K562 (cell line): ENCODE data around the gene IGIP. TPM values are rescaled to one million over a fixed set of nuclear protein-coding genes. Genes with fewer than 3 reads are reported as not detected.

Experiments
- ATAC-seq: fragments of 200-7000 bp; cut with Tn5 transposase; 3 replicates; pipeline ENCODE4 v1.9.1; 2020; ENCODE audit warnings: moderate library complexity
- BruUV-seq: library from RNA; stranded (reverse); fragments of 400-500 nt; replicated peaks from 2 replicates; lab custom pipeline; 2021; lab: Mats Ljungman, UMichigan
- CTCF ChIA-PET: fragments of 300-600 bp; formaldehyde crosslinking; extraction: SDS; loops from one replicate; lab custom pipeline; 2021; ENCODE audit warnings: low intra/inter-chr PET ratio; lab: Yijun Ruan, JAX
- POLR2A ChIA-PET: fragments of 300-600, 350-650 bp; sonication (Branson Sonifier 250); formaldehyde crosslinking; extraction: SDS; loops from one replicate; lab custom pipeline; 2021; ENCODE audit warnings: antibody characterized with exemption, inconsistent platforms; lab: Yijun Ruan, JAX
- DNase-seq, 4 experiments: peaks; one replicate each; pipeline versions ENCODE4 v3.0.0 to v3.0.0-alpha.2; 2011 to 2018; ENCODE audit warnings: low spot score in 3 of 4, mixed read lengths in 3 of 4; ENCODE audit errors: extremely low read depth in 1 of 4
- FAIRE-seq: peaks from 2 replicates; lab custom pipeline; 2011; peaks lifted over from hg19 to GRCh38; lab: Jason Lieb, UNC
- H2AFZ ChIP-seq: 2 replicates; pipeline ENCODE4 v1.6.0; 2011; ENCODE audit warnings: low read depth, low read length, control low read depth, inconsistent platforms
- H3K27ac ChIP-seq: fragments of 200-600 bp; 3 replicates; pipeline ENCODE4 v1.8.0; 2011; ENCODE audit warnings: low read depth, mild to moderate bottlenecking, control low read depth, inconsistent platforms, low read length, moderate library complexity, mixed read lengths; ENCODE audit errors: extremely low read depth
- H3K27me3 ChIP-seq, 2 experiments: fragments of 300-600 bp in 1 of 2; 2 replicates in 1 of 2; 3 replicates in 1 of 2; pipeline versions ENCODE4 v1.6.0 to v1.8.0; 2011; ENCODE audit warnings: inconsistent platforms in 2 of 2, low read length in 2 of 2, mild to moderate bottlenecking in 1 of 2, mixed read lengths in 1 of 2, moderate library complexity in 1 of 2; ENCODE audit not compliant: control insufficient read depth in 2 of 2, insufficient read depth in 2 of 2
- H3K36me3 ChIP-seq: fragments of 300-600 bp; 3 replicates; pipeline ENCODE4 v1.8.0; 2011; ENCODE audit warnings: mild to moderate bottlenecking, low read length, inconsistent platforms; ENCODE audit not compliant: control insufficient read depth, insufficient read depth
- H3K4me1 ChIP-seq, 2 experiments: fragments of 200-600 bp in 1 of 2; replicated peaks in 1 of 2; 2 replicates in 1 of 2; 3 replicates in 1 of 2; pipeline versions ENCODE4 v1.5.1 to v1.8.0; 2011; ENCODE audit warnings: inconsistent platforms in 2 of 2, low read length in 2 of 2, mild to moderate bottlenecking in 1 of 2, mixed read lengths in 1 of 2, moderate library complexity in 1 of 2; ENCODE audit not compliant: control insufficient read depth in 2 of 2, insufficient read depth in 2 of 2
- H3K4me2 ChIP-seq: 2 replicates; pipeline ENCODE4 v1.6.1; 2011; ENCODE audit warnings: low read length, control low read depth, inconsistent platforms, mixed read lengths; ENCODE audit not compliant: insufficient read depth
- H3K4me3 ChIP-seq: fragments of 200-600 bp; sonication (generic), shearing (Covaris generic); 2 replicates; pipeline ENCODE4 v1.5.1; 2016; ENCODE audit warnings: control low read depth, inconsistent platforms
- H3K79me2 ChIP-seq: fragments of 200-600 bp; 3 replicates; pipeline ENCODE4 v1.8.0; 2011; ENCODE audit warnings: low read length, inconsistent platforms; ENCODE audit not compliant: control insufficient read depth, insufficient read depth
- H3K9ac ChIP-seq, 2 experiments: 2 replicates each; pipeline versions ENCODE4 v1.6.0 to v1.6.1; 2011; ENCODE audit warnings: low read depth in 2 of 2, low read length in 2 of 2, control low read depth in 1 of 2, inconsistent platforms in 1 of 2, mild to moderate bottlenecking in 1 of 2, mixed read lengths in 1 of 2; ENCODE audit not compliant: insufficient read depth in 1 of 2
- H3K9me1 ChIP-seq: one replicate; pipeline ENCODE4 v1.6.0; 2011; ENCODE audit warnings: inconsistent platforms, mild to moderate bottlenecking, low read length, moderate library complexity; ENCODE audit not compliant: control insufficient read depth, insufficient read depth
- H3K9me3 ChIP-seq: replicated peaks from 2 replicates; pipeline ENCODE4 v1.5.1; 2011; ENCODE audit warnings: low read depth, low read length, inconsistent platforms; ENCODE audit not compliant: control insufficient read depth, insufficient read depth
- H4K20me1 ChIP-seq: replicated peaks from 2 replicates; pipeline ENCODE4 v1.6.1; 2011; ENCODE audit warnings: low read length, inconsistent platforms, mixed read lengths; ENCODE audit not compliant: control insufficient read depth, insufficient read depth
- ARID1B ChIP-seq: fragments of 450-650 bp; IDR thresholded peaks from 2 replicates; pipeline ENCODE4 v1.6.1; 2016; ENCODE audit warnings: antibody characterized with exemption, mild to moderate bottlenecking, inconsistent platforms
- C11orf30 ChIP-seq: fragments of 450-650 bp; IDR thresholded peaks from 2 replicates; pipeline ENCODE4 v1.6.1; 2016; ENCODE audit warnings: low read depth, mild to moderate bottlenecking
- CCAR2 ChIP-seq: fragments of 200-400 bp; formaldehyde crosslinking; IDR thresholded peaks from 2 replicates; pipeline ENCODE4 v1.6.1; 2017; ENCODE audit warnings: mild to moderate bottlenecking, low read depth, low read length
- ELF4 ChIP-seq: fragments of 450-650 bp; formaldehyde crosslinking; IDR thresholded peaks from 2 replicates; pipeline ENCODE4 v1.4.0; 2022; ENCODE audit warnings: missing genetic modification characterization
- IRF9 ChIP-seq: fragments of 450-650 bp; IDR thresholded peaks from 2 replicates; pipeline ENCODE4 v1.6.1; 2016; ENCODE audit warnings: missing biosample characterization, missing genetic modification characterization
- JUN ChIP-seq, 2 experiments: sonication (generic) in 1 of 2; formaldehyde crosslinking in 1 of 2; IDR thresholded peaks; 2 replicates each; pipeline versions ENCODE4 v1.6.1 to v1.8.0; 2012 to 2022; ENCODE audit warnings: borderline replicate concordance in 2 of 2, mild to moderate bottlenecking in 2 of 2, improper control_type of control experiment in 1 of 2, low read depth in 1 of 2, low read length in 1 of 2, missing genetic modification reagents in 1 of 2
- MAFG ChIP-seq: fragments of 450-650 bp; conservative IDR thresholded peaks from 2 replicates; pipeline ENCODE4 v1.6.1; 2016; ENCODE audit warnings: missing genetic modification characterization, missing compliant biosample characterization
- RAD21 ChIP-seq, 2 experiments: fragments of 250-450 bp in 1 of 2; fragments of 450-650 bp in 1 of 2; sonication (Bioruptor Pico) in 1 of 2; formaldehyde crosslinking in 1 of 2; IDR thresholded peaks in 1 of 2; conservative IDR thresholded peaks in 1 of 2; 2 replicates each; pipeline versions ENCODE4 v1.4.0 to v1.8.0; 2020 to 2022; ENCODE audit warnings: mild to moderate bottlenecking in 2 of 2, moderate library complexity in 1 of 2
- SIN3A ChIP-seq, 2 experiments: fragments of 150-350 bp in 1 of 2; IDR thresholded peaks; 2 replicates each; pipeline ENCODE4 v1.6.1; 2011 to 2016; ENCODE audit warnings: borderline replicate concordance in 2 of 2, low read depth in 2 of 2, low read length in 2 of 2, mild to moderate bottlenecking in 2 of 2, moderate library complexity in 2 of 2; ENCODE audit not compliant: control insufficient read depth in 1 of 2
- SPI1 ChIP-seq: IDR thresholded peaks from 2 replicates; pipeline ENCODE4 v1.6.1; 2011; ENCODE audit warnings: low read depth, low read length, control low read depth, borderline replicate concordance
- ZNF316 ChIP-seq: fragments of 450-650 bp; IDR thresholded peaks from 2 replicates; pipeline ENCODE4 v1.6.1; 2016
- ZZZ3 ChIP-seq: fragments of 450-650 bp; IDR thresholded peaks from 2 replicates; pipeline ENCODE4 v1.6.1; 2016; ENCODE audit warnings: antibody characterized with exemption, mild to moderate bottlenecking, moderate library complexity
- WGBS: fragments of 100-300 bp; shearing (Covaris generic); methylation state at CpG from one replicate; pipeline ENCODE4 v1.1.6; 2016; ENCODE audit warnings: low coverage, mixed read lengths; ENCODE audit not compliant: insufficient coverage; ENCODE audit errors: missing lambda C conversion rate; 5-methylcytosine and 5-hydroxymethylcytosine counted together
- in situ Hi-C: fragments of 300-500 bp; cut with MboI; formaldehyde crosslinking; loops from 4 replicates; pipeline ENCODE4 v1.15.0; 2018; ENCODE audit warnings: inconsistent platforms, mixed read lengths
- intact Hi-C: fragments of 100-400 bp; cut with micrococcal nuclease; formaldehyde crosslinking; loops from 2 replicates; pipeline ENCODE4 v1.14.2; 2022
- polyA plus RNA-seq, 8 experiments: library from polyadenylated mRNA; depleted of rRNA in 4 of 8; stranded (reverse) in 5 of 8; unstranded in 3 of 8; fragments of >200 nt; fragmentation: Nextera tagmentation in 2 of 8; fragmentation: Illumina TruSeq in 1 of 8; extraction: Ambion mirVana in 2 of 8; extraction: Trizol in 1 of 8; gene quantifications; 2 replicates each; pipeline versions ENCODE4 v1.2.1 to v1.2.3, GENCODE V29; 2011 to 2014; ENCODE audit warnings: inconsistent platforms in 1 of 8, missing spikeins in 1 of 8
- total RNA-seq, 7 experiments: library from RNA; depleted of rRNA in 6 of 7; stranded (reverse); fragments of >200 nt in 6 of 7; fragmentation: Illumina TruSeq in 2 of 7; extraction: Trizol in 2 of 7; gene quantifications; 2 replicates each; pipeline versions ENCODE4 v1.2.1 to v1.2.3, GENCODE V29; 2011 to 2021; ENCODE audit warnings: low replicate concordance in 1 of 7

IGIP gene
- total and polyA plus RNA-seq, 9 of the 15 experiments (the other 6 are each of a cell fraction or from before 2014, with no cell fraction given), result 0.52 to 1.6 (median 1.2) TPM

- Histone ChIP-seq H3K4me3 (no peak overlapping the region), H3K9me1 (no peaks in the 10 kb centered on the region), H4K20me1 (no peaks in the 10 kb centered on the region), H3K4me2 (no peak overlapping the region), H3K27ac (no peak overlapping the region), H3K9me3 (no peaks in the 10 kb centered on the region), H3K4me1 (peaks cover 10% of the 10 kb centered on the region in 2 experiments; a peak in 3 of 5 replicates), H3K9ac (no peak overlapping the region), H3K36me3 (no peaks in the 10 kb centered on the region), H3K27me3 (no peaks in the 10 kb centered on the region), H3K79me2 (peaks cover 11% of the 10 kb centered on the region), H2AFZ (no peak overlapping the region)
- intact Hi-C loops, result no loop called here
- CTCF ChIA-PET, result no interaction called here
- no TSS peak for BruUV-seq
- no peak for ATAC-seq
- 0% methylated on average over 1 of the region's 1 CpG for WGBS
- no peak for TF ChIP-seq JUN (IDR thresholded peaks at IDR 0.05; ENCODE audit: borderline replicate concordance, low read depth, low read length)
- TF ChIP-seq JUN (CRISPR knock-in tag; IDR thresholded peaks at IDR 0.05; ENCODE audit: borderline replicate concordance), result no peak
- peak; percentile 43; the same call in 1 of the 2 replicates for TF ChIP-seq MAFG (tag)
- TF ChIP-seq C11orf30, result peak; percentile 68
- TF ChIP-seq ZNF316, result peak; percentile 87
- no peak for TF ChIP-seq CCAR2
- no peak for DNase-seq
- FAIRE-seq, result no peak
- in situ Hi-C loops, result no loop called here
- POLR2A ChIA-PET, result no interaction called here
These were observed 21.6 kb upstream of the IGIP start for GRCh38 chr5:140104100-140104499.

GRCh38 chr5:140106101-140106500, 19.6 kb upstream of the IGIP start:
- no TSS peak for BruUV-seq
- WGBS, result 66% methylated on average over 5 of the region's 5 CpGs
- Histone ChIP-seq H3K9me1 (no peaks in the 10 kb centered on the region), H3K27me3 (no peaks in the 10 kb centered on the region), H3K4me3 (no peak overlapping the region), H3K4me1 (peaks cover 10 to 14% of the 10 kb centered on the region in 2 experiments; a peak in 4 of 5 replicates), H4K20me1 (no peaks in the 10 kb centered on the region), H2AFZ (0 out of 2 replicates have a peak overlapping the region, but pooled peaks have one; percentile 93), H3K36me3 (no peaks in the 10 kb centered on the region), H3K27ac (no peak overlapping the region), H3K4me2 (no peak overlapping the region), H3K79me2 (peaks cover 31% of the 10 kb centered on the region), H3K9ac (no peak overlapping the region), H3K9me3 (no peaks in the 10 kb centered on the region)
- CTCF ChIA-PET, result interaction anchor here (1.1 kb wide), 1 partner anchor 33 kb away, joined by 5 read pairs; no protein-coding TSS in a partner anchor
- intact Hi-C loops, result loop anchor here (2.0 kb wide), 1 partner anchor 51 kb away; no protein-coding TSS in a partner anchor
- ATAC-seq (no peak), FAIRE-seq (peak; percentile 37), DNase-seq (peak in 1 of 4 experiments; percentile 17)
- in situ Hi-C loops, result no loop called here
- POLR2A ChIA-PET, result interaction anchor here (0.5 kb wide), 1 partner anchor 249 kb away, joined by 3 read pairs; no protein-coding TSS in a partner anchor
- TF ChIP-seq SIN3A (IDR thresholded peaks at IDR 0.05; ENCODE audit: borderline replicate concordance in 2 of 2, control insufficient read depth in 1 of 2, low read depth in 2 of 2, low read length in 2 of 2) (no peak), RAD21 (CRISPR knock-in tag; conservative IDR thresholded peaks at IDR 0.05 in 1 of 2, IDR thresholded peaks at IDR 0.05 in 1 of 2) (0 out of 4 replicates have a peak, but pooled peaks have one; percentile 7 to 10), ZZZ3 (no peak), IRF9 (tag) (0 out of 2 replicates have a peak, but pooled peaks have one; percentile 47), ELF4 (CRISPR knock-in tag) (no peak), ARID1B (no peak), SPI1 (no peak)
